Stimulated activated CD4-positive, alpha-beta T cell treated with anti-CD3 and anti-CD28 coated beads, Interleukin-1b, Interleukin-23, amount 100 ng/mL, for 4 hours (primary cell): ENCODE results near the gene CHRNA3.
A peak's percentile ranks its signal among the peaks of the same experiment; 100 is the strongest.
"Not testable (repeated sequence)": the region's sequence is repeated elsewhere in the genome, so short reads cannot be mapped to it uniquely, and the experiment has no call there.

ENCODE experiments used
- DNase-seq, 2 donors: peaks; one replicate each; pipeline ENCODE4 v3.0.0-alpha.2; 2020; ENCODE audit warnings: low read depth in 2 of 2

The CHRNA3 gene

DNA sequence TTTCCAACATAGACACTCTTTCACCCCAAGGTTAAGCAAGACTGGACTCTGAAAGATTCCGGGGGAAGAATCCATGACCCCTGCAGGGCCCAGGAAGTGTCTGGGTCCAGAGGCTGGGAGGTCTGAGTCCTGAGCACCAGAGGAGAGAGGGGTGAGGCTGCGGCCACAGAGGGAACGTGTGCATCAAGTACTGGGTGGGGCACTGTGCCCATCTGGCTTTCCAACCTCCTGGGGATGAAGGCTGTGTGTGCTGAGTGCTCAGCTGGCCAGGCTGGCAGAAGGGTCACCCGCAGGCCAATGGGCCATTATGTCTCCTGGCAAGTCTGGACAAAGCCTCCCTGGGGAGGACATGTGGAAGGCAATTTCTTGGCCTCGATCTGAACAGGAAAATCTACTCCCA lies 3.3 kb downstream of the CHRNA3 start:
- no peak for DNase-seq

- no peak for DNase-seq
These were observed 3.7 kb downstream of the CHRNA3 start for GRCh38 chr15:78617076-78617475.

DNA sequence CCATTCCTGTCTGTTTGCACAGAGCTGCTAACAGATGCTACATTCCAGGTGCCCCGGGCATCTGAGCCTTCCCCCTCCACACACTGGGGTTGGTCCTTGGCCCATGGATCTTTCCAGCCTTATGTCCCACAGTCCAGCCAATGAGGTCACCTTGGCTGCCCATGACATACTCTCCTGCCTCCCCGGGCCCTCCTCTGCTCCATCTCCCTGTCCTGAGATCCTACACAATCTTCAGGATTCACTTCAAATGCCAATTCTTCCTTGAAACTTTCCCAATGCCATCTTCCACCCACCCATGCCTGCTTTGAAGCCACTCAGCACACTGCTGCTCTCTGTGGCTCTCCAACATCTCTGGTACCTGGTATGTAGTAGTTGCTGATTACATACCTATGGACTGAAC lies 4.3 kb downstream of the CHRNA3 start:
- DNase-seq, result no peak

DNA sequence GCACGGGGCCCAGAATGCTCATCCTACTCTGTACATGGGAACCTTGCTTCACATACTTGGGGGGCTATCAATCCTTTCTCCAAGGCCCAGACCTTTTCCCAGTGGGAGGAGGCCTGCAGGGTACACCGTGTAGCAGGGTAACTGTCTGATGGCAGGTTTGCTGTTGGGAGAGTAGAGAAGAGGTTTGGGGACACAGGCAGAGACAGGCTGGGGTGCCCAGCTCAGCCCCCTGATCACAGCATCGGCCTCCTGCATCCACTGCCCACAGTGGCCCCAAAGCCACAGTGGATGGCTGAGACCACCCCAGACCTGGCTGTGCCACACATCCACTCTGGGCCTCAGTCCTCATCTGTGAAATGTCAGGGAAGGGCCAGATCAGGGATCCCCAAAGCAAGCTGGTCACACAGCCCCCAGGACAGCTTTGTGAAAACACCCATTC lies 5.6 kb downstream of the CHRNA3 start:
- DNase-seq, result no peak

- DNase-seq, result no peak
These were observed 6.8 kb downstream of the CHRNA3 start for GRCh38 chr15:78614021-78614420.

DNA sequence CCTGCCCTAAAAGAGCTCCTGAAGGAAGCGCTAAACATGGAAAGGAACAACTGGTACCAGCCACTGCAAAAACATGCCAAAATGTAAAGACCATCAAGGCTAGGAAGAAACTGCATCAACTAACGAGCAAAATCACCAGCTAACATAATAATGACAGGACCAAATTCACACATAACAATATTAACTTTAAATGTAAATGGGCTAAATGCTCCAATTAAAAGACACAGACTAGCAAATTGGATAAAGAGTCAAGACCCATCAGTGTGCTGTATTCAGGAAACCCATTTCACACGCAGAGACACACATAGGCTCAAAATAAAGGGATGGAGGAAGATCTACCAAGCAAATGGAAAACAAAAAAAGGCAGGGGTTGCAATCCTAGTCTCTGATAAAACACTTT lies 11.2 kb downstream of the CHRNA3 start:
- DNase-seq, result not testable (repeated sequence)

DNA sequence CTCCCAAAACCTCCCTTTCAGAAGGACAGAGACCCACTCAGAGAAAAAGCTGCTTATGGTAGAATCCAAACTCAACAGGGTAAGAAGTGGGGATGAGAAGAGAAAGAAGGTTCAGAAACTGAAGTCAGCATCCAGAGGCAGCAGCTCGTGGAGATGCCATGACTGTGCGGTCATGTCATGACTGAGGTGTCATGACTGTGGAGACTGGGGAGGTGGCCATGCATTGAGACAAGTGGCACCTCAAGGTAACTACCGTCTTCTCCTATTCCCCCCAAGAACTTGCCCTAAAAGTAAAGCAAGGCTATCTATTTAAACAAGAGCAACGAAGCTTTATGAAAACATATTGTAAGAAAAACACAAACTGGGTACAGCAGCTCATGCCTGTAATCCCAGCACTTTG lies 15.1 kb downstream of the CHRNA3 start:
- DNase-seq, result no peak

DNA sequence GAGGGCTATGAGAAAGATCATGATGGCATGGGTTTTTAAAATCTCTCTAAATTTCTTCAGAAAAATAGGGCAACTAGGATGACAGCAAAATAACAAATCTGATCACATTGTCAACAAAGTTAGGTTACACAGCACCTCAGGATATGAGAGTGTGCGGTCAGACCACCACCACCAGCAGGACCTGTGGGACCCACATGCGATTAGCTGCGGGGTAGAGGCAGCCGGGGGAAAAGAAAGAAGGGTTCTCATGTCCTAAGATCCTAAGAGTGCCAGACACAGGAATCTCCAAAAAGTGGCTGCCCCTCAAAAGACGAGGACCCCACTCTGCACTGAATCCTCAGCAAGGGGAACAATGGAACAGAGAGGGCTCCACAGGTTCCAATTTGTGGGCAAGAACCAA lies 15.6 kb downstream of the CHRNA3 start:
- no peak for DNase-seq

- DNase-seq, result no peak
These were observed 16.4 kb downstream of the CHRNA3 start for GRCh38 chr15:78604420-78604819.

GRCh38 chr15:78603467-78603866 lies 17.3 kb downstream of the CHRNA3 start:
- no peak for DNase-seq

- no peak for DNase-seq
These were observed 21.6 kb downstream of the CHRNA3 start for GRCh38 chr15:78599189-78599588.

DNA sequence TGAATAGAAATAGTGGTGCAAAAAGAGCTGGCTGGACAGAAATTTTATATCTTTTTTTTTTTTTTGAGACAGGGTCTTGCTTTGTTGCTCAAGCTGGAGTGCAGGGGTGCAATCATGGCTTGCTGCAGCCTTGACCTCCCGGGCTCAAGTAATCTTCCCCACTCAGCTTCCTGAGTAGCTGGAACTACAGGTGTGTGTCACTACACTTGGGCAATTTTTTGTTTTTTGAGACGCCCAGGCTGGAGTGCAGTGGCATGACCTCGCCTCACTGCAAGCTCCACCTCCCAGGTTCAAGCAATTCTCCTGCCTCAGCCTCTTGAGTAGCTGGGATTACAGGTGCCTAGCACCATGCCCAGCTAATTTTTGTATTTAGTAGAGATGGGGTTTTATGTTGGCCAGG lies 22.4 kb downstream of the CHRNA3 start:
- DNase-seq, result no peak

- no peak for DNase-seq
These were observed 23.2 kb downstream of the CHRNA3 start for GRCh38 chr15:78597583-78597982.

- no peak for DNase-seq
These were observed 45.9 kb downstream of the CHRNA3 start for GRCh38 chr15:78574944-78575343.

DNA sequence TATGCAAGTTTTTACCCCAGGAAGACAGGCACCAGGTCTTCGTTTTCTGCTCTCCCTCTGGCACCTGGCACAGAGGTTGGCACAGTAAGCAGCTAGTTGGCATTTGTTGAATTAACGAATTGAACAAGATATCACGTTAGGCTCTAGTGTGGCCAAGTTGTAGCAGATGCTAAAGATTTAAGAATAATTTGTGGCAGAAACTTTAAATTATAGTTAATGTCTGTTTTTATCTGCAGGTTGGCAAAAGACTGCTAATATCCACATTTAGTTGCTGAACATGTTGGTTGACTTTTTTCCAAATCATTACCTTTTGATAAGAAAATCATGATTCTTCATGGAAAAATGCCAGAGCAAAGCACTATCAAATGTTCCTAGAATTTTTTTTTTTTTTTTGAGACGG lies 47.4 kb downstream of the CHRNA3 start:
- no peak for DNase-seq

GRCh38 chr15:78571382-78571781 lies 49.4 kb downstream of the CHRNA3 start:
- DNase-seq, result no peak

- DNase-seq, result no peak
These were observed 50.1 kb downstream of the CHRNA3 start for GRCh38 chr15:78570710-78571109.

GRCh38 chr15:78567531-78567930 lies 53.3 kb downstream of the CHRNA3 start:
- no peak for DNase-seq

- DNase-seq, result no peak
These were observed 54.6 kb downstream of the CHRNA3 start for GRCh38 chr15:78565951-78566774.

GRCh38 chr15:78565097-78565950 lies 55.5 kb downstream of the CHRNA3 start, which contains the start of gene CHRNA5:
CHRNA5 (plus strand) TSS chr15:78565520; CDS start chr15:78565720, 200 bp downstream.
- DNase-seq, result peak; percentile 68 to 80

GRCh38 chr15:78564743-78565096 lies 56.1 kb downstream of the CHRNA3 start:
- no peak for DNase-seq

DNA sequence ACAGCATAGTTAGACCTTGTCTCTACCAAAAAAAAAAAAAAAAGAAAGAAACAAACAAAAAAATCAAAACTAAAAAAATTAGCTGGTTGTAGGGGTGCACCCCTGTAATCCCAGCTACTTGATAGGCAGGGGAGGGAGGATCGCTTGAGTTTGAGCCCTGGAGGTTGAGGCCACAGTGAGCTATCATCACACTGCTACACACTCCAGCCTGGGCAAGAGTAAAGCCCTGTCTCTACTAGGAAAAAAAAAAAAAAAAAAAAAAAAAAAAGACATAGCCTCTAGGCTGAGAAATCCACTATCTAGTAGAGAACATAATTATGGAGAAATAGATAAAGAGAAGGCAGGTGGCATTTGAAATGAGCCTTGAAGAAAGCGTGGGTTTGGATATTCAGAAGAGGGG lies 57.7 kb downstream of the CHRNA3 start:
- DNase-seq, result no peak

DNA sequence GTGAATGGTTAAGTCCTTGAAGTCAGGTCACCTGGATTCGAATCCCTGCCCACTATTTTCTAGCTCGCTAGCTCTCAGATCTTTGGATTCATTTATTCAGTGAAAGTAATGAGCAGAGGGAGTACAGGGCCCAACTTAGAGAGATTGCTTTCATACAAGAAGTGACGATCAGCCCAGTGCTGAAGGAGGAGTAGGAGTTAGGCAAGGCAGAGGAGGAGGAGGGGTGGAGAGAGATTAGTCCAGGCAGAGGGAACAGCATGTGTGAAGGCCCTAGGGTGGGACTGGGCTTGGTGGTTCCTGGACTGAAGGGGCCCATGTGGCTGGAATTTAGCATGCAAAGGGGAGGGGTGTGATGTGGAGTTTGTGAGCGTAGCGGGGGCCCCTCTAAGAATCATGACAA lies 59.3 kb downstream of the CHRNA3 start:
- no peak for DNase-seq
